Panc1 (cell line): ENCODE data around the gene USO1. TPM values are rescaled to one million over a fixed set of nuclear protein-coding genes. Genes with fewer than 3 reads are reported as not detected.

Source experiments
- ATAC-seq: fragments of 200-7000 bp; cut with Tn5 transposase; 2 replicates; pipeline ENCODE4 v1.9.1; 2020; ENCODE audit warnings: mild to moderate bottlenecking, moderate library complexity
- BruUV-seq: library from RNA; stranded (reverse); fragments of 400-500 nt; replicated peaks from 2 replicates; lab custom pipeline; 2021; lab: Mats Ljungman, UMichigan
- CTCF ChIA-PET: fragments of 300-600 bp; sonication (Branson Sonifier 250); formaldehyde crosslinking; loops from one replicate; lab custom pipeline; 2022; ENCODE audit warnings: antibody characterized with exemption; lab: Charles Lee
- POLR2A ChIA-PET: fragments of 300-600 bp; sonication (Branson Sonifier 250); formaldehyde crosslinking; loops from one replicate; lab custom pipeline; 2022; ENCODE audit warnings: antibody characterized with exemption; lab: Charles Lee
- DNase-seq: peaks from one replicate; pipeline ENCODE4 v3.0.0-alpha.2; 2010; ENCODE audit warnings: low read depth, low spot score
- H3K27ac ChIP-seq: 2 replicates; pipeline ENCODE4 v1.5.1; 2011; ENCODE audit warnings: mild to moderate bottlenecking, low read length, inconsistent platforms
- H3K27me3 ChIP-seq: fragments of 200-500 bp; sonication (Bioruptor generic); 2 replicates; pipeline ENCODE4 v1.6.0; 2014; ENCODE audit warnings: low read length, inconsistent platforms; ENCODE audit not compliant: control insufficient read depth, insufficient read depth
- H3K36me3 ChIP-seq: fragments of 200-500 bp; sonication (Bioruptor generic); 2 replicates; pipeline ENCODE4 v1.5.1; 2014; ENCODE audit warnings: inconsistent platforms, mild to moderate bottlenecking, low read length, moderate library complexity; ENCODE audit not compliant: control insufficient read depth, insufficient read depth
- H3K4me1 ChIP-seq: 2 replicates; pipeline ENCODE4 v1.5.1; 2011; ENCODE audit warnings: inconsistent platforms, mild to moderate bottlenecking, low read length, moderate library complexity; ENCODE audit not compliant: control insufficient read depth, insufficient read depth
- H3K4me3 ChIP-seq, 2 experiments: 2 replicates each; pipeline ENCODE4 v1.5.1; 2011 to 2012; ENCODE audit warnings: low read depth in 2 of 2, low read length in 2 of 2, mild to moderate bottlenecking in 2 of 2, inconsistent platforms in 1 of 2, moderate library complexity in 1 of 2
- H3K9me3 ChIP-seq: fragments of 200-500 bp; sonication (Bioruptor generic); 2 replicates; pipeline ENCODE4 v1.5.1; 2014; ENCODE audit warnings: low read depth, mild to moderate bottlenecking, inconsistent platforms, low read length, moderate library complexity; ENCODE audit not compliant: control insufficient read depth, insufficient read depth
- POLR2AphosphoS5 ChIP-seq: IDR thresholded peaks from 2 replicates; pipeline ENCODE4 v1.6.1; 2012; ENCODE audit warnings: mild to moderate bottlenecking, low read depth, low read length, moderate library complexity
- SIN3A ChIP-seq: IDR thresholded peaks from 2 replicates; pipeline ENCODE4 v1.6.1; 2012; ENCODE audit warnings: low read depth, mild to moderate bottlenecking, low read length, moderate library complexity, borderline replicate concordance; ENCODE audit not compliant: insufficient read depth
- TCF7L2 ChIP-seq: IDR thresholded peaks from 2 replicates; pipeline ENCODE4 v1.6.1; 2011; ENCODE audit warnings: mild to moderate bottlenecking, low read depth, low read length, inconsistent platforms
- in situ Hi-C: cut with HindIII; loops from 2 replicates; pipeline ENCODE4 v1.10.0; 2016; ENCODE audit warnings: low sequenced_read_pairs, low pct_unique_long_range_greater_than_20kb
- intact Hi-C: fragments of 100-400 bp; cut with micrococcal nuclease; formaldehyde crosslinking; loops from one replicate; pipeline ENCODE4 v1.10.0; 2022; ENCODE audit not compliant: unreplicated experiment
- total RNA-seq: library from RNA; stranded (reverse); gene quantifications from one replicate; pipeline ENCODE4 v1.2.1, GENCODE V29; 2021; ENCODE audit not compliant: unreplicated experiment
- TF ChIP-seq, protein P1 (sequence below), 2 experiments: IDR thresholded peaks; 2 replicates each; pipeline ENCODE4 v1.6.1; 2011 to 2012; ENCODE audit warnings: low read depth in 2 of 2, control low read depth in 1 of 2, low read length in 1 of 2, mild to moderate bottlenecking in 1 of 2, moderate library complexity in 1 of 2; ENCODE audit not compliant: insufficient read depth in 1 of 2
- TF ChIP-seq, protein P2 (sequence below): fragments of 450-650 bp; IDR thresholded peaks from 2 replicates; pipeline ENCODE4 v1.5.1; 2017; ENCODE audit warnings: mild to moderate bottlenecking

Gene USO1
- total RNA-seq, 1 experiment from 2014 or later, result 50.0 TPM

DNA sequence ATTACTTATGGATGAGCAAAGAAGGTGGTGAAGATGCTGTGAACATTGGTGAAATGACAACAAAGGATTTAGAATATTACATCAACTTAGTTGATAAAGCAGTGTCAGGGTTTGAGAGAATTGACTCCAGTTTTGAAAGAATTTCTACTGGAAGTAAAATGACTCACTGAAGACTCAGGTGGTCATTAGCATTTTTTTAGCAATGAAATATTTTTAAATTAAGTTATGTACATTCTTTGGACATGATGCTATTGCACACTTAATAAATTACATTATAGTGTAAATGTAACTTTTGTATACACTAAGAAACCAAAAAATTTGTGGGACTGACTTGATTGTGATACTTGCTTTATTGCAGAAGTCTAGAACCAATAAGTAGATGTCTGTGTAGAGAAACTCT lies 56.9 kb downstream of the USO1 start:
- POLR2A ChIA-PET, result no interaction called here
- Histone ChIP-seq H3K27me3 (no peaks in the 10 kb centered on the region), H3K36me3 (peaks cover 13% of the 10 kb centered on the region), H3K4me1 (no peaks in the 10 kb centered on the region), H3K27ac (no peak overlapping the region), H3K9me3 (no peaks in the 10 kb centered on the region), H3K4me3 (no peak overlapping the region)
- TF ChIP-seq SIN3A, result no peak
- TF ChIP-seq, protein P1, sequence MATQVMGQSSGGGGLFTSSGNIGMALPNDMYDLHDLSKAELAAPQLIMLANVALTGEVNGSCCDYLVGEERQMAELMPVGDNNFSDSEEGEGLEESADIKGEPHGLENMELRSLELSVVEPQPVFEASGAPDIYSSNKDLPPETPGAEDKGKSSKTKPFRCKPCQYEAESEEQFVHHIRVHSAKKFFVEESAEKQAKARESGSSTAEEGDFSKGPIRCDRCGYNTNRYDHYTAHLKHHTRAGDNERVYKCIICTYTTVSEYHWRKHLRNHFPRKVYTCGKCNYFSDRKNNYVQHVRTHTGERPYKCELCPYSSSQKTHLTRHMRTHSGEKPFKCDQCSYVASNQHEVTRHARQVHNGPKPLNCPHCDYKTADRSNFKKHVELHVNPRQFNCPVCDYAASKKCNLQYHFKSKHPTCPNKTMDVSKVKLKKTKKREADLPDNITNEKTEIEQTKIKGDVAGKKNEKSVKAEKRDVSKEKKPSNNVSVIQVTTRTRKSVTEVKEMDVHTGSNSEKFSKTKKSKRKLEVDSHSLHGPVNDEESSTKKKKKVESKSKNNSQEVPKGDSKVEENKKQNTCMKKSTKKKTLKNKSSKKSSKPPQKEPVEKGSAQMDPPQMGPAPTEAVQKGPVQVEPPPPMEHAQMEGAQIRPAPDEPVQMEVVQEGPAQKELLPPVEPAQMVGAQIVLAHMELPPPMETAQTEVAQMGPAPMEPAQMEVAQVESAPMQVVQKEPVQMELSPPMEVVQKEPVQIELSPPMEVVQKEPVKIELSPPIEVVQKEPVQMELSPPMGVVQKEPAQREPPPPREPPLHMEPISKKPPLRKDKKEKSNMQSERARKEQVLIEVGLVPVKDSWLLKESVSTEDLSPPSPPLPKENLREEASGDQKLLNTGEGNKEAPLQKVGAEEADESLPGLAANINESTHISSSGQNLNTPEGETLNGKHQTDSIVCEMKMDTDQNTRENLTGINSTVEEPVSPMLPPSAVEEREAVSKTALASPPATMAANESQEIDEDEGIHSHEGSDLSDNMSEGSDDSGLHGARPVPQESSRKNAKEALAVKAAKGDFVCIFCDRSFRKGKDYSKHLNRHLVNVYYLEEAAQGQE (IDR thresholded peaks at IDR 0.05; ENCODE audit: insufficient read depth in 1 of 2, low read depth in 2 of 2, low read length in 1 of 2), result no peak
- TF ChIP-seq TCF7L2, result no peak
- no peak for TF ChIP-seq POLR2AphosphoS5
- in situ Hi-C loops, result no loop called here
- CTCF ChIA-PET, result no interaction called here
- BruUV-seq, result no TSS peak
- intact Hi-C loops, result no loop called here
- no peak for ATAC-seq
- no peak for DNase-seq

DNA sequence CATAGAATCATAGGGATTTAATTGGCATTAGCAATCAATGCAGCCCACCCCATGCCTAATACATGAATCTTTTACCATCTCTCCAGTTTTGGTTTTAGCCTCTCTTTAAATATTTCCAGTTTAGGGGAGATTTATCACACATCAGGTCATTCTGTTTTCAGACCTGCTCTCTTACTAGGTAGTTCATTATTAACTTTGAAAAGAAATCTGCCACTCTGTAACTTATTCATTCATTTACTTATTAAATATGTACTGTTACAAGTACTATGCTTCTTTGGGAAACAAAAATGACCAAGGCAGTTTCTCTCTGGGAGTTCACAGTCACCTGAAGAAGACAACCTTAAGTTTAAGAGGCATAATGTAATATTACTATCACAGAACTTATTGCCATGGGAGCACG lies 62.1 kb downstream of the USO1 start:
- Histone ChIP-seq H3K36me3 (peaks cover 11% of the 10 kb centered on the region), H3K4me3 (no peak overlapping the region), H3K4me1 (no peaks in the 10 kb centered on the region), H3K27ac (no peak overlapping the region), H3K9me3 (no peaks in the 10 kb centered on the region), H3K27me3 (no peaks in the 10 kb centered on the region)
- ATAC-seq (no peak), DNase-seq (no peak)
- TF ChIP-seq, protein P1 (IDR thresholded peaks at IDR 0.05; ENCODE audit: insufficient read depth in 1 of 2, low read depth in 2 of 2, low read length in 1 of 2), result no peak
- TF ChIP-seq POLR2AphosphoS5, result no peak
- no peak for TF ChIP-seq TCF7L2
- TF ChIP-seq SIN3A, result no peak
- TF ChIP-seq, protein P2, sequence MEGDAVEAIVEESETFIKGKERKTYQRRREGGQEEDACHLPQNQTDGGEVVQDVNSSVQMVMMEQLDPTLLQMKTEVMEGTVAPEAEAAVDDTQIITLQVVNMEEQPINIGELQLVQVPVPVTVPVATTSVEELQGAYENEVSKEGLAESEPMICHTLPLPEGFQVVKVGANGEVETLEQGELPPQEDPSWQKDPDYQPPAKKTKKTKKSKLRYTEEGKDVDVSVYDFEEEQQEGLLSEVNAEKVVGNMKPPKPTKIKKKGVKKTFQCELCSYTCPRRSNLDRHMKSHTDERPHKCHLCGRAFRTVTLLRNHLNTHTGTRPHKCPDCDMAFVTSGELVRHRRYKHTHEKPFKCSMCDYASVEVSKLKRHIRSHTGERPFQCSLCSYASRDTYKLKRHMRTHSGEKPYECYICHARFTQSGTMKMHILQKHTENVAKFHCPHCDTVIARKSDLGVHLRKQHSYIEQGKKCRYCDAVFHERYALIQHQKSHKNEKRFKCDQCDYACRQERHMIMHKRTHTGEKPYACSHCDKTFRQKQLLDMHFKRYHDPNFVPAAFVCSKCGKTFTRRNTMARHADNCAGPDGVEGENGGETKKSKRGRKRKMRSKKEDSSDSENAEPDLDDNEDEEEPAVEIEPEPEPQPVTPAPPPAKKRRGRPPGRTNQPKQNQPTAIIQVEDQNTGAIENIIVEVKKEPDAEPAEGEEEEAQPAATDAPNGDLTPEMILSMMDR, result no peak
- ChIA-PET POLR2A (no interaction called here), CTCF (no interaction called here)
- intact Hi-C loops (no loop called here), in situ Hi-C loops (no loop called here)
- no TSS peak for BruUV-seq
